ENCODE results near the gene PTPRS.
"Not testable (repeated sequence)": the region's sequence is repeated elsewhere in the genome, so short reads cannot be mapped to it uniquely, and the experiment has no call there.

Gene PTPRS

GRCh38 chr19:5332501-5332900 lies 8.1 kb downstream of the PTPRS start:
- DNase-seq (ENCODE audit: low spot score): no peak
- ChIA-PET POLR2A (ENCODE audit: low non-redundant PET) (no interaction called here), CTCF (no interaction called here)
- H3K27ac ChIP-seq: no peak overlapping the region
- TF ChIP-seq, protein P1, sequence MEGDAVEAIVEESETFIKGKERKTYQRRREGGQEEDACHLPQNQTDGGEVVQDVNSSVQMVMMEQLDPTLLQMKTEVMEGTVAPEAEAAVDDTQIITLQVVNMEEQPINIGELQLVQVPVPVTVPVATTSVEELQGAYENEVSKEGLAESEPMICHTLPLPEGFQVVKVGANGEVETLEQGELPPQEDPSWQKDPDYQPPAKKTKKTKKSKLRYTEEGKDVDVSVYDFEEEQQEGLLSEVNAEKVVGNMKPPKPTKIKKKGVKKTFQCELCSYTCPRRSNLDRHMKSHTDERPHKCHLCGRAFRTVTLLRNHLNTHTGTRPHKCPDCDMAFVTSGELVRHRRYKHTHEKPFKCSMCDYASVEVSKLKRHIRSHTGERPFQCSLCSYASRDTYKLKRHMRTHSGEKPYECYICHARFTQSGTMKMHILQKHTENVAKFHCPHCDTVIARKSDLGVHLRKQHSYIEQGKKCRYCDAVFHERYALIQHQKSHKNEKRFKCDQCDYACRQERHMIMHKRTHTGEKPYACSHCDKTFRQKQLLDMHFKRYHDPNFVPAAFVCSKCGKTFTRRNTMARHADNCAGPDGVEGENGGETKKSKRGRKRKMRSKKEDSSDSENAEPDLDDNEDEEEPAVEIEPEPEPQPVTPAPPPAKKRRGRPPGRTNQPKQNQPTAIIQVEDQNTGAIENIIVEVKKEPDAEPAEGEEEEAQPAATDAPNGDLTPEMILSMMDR (conservative IDR thresholded peaks at IDR 0.05; ENCODE audit: low read depth): no peak

- H3K27ac ChIP-seq: no peak overlapping the region
- TF ChIP-seq, protein P1 (conservative IDR thresholded peaks at IDR 0.05; ENCODE audit: low read depth): no peak
- ChIA-PET POLR2A (ENCODE audit: low non-redundant PET) (no interaction called here), CTCF (interaction anchor here (0.6 to 1.0 kb wide), 2 partner anchors 105 to 230 kb away, joined by 3 read pairs; no protein-coding TSS in a partner anchor)
- DNase-seq (ENCODE audit: low spot score): no peak
Observed at GRCh38 chr19:5331790-5332189, 8.8 kb downstream of the PTPRS start.

- CTCF ChIA-PET: interaction anchor here (0.6 kb wide), 1 partner anchor 46 kb away, joined by 4 read pairs; no protein-coding TSS in a partner anchor
- POLR2A ChIA-PET (ENCODE audit: low non-redundant PET): no interaction called here
- DNase-seq (ENCODE audit: low spot score): no peak
- H3K27ac ChIP-seq: no peak overlapping the region
- TF ChIP-seq, protein P1 (conservative IDR thresholded peaks at IDR 0.05; ENCODE audit: low read depth): no peak
Observed at GRCh38 chr19:5330307-5330720, 10.3 kb downstream of the PTPRS start.

DNA sequence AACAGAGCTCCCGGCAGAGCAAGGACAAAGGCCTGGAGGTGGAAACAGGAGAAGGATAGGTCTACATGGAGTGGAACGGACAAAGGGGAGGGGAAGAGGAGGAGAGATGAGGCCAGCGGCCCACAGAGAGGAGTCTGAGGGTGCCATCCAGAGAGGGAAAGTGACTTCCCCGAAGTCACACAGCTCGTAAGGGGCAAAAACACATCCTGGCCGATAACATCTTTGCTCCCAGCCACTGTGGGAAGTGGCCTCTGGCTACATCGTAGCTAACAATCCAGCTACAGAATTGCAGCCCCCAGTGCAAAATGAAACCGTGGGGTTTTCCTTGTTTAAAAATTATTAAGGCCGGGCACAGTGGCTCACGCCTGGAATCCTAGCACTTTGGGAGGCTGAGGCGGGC lies 11.5 kb downstream of the PTPRS start:
- DNase-seq (ENCODE audit: low spot score): no peak
- ChIA-PET POLR2A (ENCODE audit: low non-redundant PET) (no interaction called here), CTCF (interaction anchor here (0.6 kb wide), 1 partner anchor 19 kb away, joined by 3 read pairs; no protein-coding TSS in a partner anchor)
- H3K27ac ChIP-seq: no peak overlapping the region
- TF ChIP-seq, protein P1 (conservative IDR thresholded peaks at IDR 0.05; ENCODE audit: low read depth): no peak

- DNase-seq (ENCODE audit: low spot score); H3K27ac ChIP-seq; POLR2A ChIA-PET (ENCODE audit: low non-redundant PET): not testable (repeated sequence)
- CTCF ChIA-PET: interaction anchor here (0.6 kb wide), 1 partner anchor 40 kb away, joined by 3 read pairs; no protein-coding TSS in a partner anchor
Observed at GRCh38 chr19:5328407-5328806, 12.2 kb downstream of the PTPRS start.

- TF ChIP-seq, protein P1 (conservative IDR thresholded peaks at IDR 0.05; ENCODE audit: low read depth): no peak
- ChIA-PET POLR2A (ENCODE audit: low non-redundant PET) (no interaction called here), CTCF (interaction anchor here (0.7 kb wide), 1 partner anchor 219 kb away, joined by 3 read pairs; no protein-coding TSS in a partner anchor)
- no peak for DNase-seq (ENCODE audit: low spot score)
- H3K27ac ChIP-seq: no peak overlapping the region
Observed at GRCh38 chr19:5326986-5327623, 13.5 kb downstream of the PTPRS start.

DNA sequence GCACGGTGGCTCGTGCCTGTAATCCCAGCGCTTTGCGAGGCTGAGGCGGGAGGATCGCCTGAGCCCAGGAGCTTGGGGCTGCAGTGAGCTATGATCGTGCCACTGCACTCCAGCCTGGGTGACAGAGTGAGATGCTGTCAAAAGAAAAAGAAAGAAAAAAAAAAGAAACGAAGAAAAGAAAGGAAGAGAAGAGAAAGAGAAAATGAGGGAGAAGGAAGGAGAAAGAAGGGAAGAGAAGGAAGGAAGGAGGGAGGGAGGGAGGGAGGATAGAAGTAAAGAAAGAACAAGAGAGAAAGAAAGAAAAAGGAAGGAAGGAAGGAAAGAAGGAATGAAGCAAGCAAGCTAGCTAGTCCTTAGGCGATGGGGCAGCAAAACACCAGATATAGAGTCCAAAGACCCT lies 14.1 kb downstream of the PTPRS start:
- no peak for DNase-seq (ENCODE audit: low spot score)
- ChIA-PET POLR2A (ENCODE audit: low non-redundant PET) (no interaction called here), CTCF (interaction anchor here (0.6 to 0.7 kb wide), 2 partner anchors 219 to 236 kb away, joined by 3 read pairs; no protein-coding TSS in a partner anchor)

More for the DNA sequence above, 14.1 kb downstream of the PTPRS start:
- TF ChIP-seq, protein P1 (conservative IDR thresholded peaks at IDR 0.05; ENCODE audit: low read depth): no peak
- no peak overlapping the region for H3K27ac ChIP-seq
